ENCODE data around the gene STYK1.
A peak's percentile ranks its signal among the peaks of the same experiment; 100 is the strongest.

Gene STYK1, protein sequence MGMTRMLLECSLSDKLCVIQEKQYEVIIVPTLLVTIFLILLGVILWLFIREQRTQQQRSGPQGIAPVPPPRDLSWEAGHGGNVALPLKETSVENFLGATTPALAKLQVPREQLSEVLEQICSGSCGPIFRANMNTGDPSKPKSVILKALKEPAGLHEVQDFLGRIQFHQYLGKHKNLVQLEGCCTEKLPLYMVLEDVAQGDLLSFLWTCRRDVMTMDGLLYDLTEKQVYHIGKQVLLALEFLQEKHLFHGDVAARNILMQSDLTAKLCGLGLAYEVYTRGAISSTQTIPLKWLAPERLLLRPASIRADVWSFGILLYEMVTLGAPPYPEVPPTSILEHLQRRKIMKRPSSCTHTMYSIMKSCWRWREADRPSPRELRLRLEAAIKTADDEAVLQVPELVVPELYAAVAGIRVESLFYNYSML

DNA sequence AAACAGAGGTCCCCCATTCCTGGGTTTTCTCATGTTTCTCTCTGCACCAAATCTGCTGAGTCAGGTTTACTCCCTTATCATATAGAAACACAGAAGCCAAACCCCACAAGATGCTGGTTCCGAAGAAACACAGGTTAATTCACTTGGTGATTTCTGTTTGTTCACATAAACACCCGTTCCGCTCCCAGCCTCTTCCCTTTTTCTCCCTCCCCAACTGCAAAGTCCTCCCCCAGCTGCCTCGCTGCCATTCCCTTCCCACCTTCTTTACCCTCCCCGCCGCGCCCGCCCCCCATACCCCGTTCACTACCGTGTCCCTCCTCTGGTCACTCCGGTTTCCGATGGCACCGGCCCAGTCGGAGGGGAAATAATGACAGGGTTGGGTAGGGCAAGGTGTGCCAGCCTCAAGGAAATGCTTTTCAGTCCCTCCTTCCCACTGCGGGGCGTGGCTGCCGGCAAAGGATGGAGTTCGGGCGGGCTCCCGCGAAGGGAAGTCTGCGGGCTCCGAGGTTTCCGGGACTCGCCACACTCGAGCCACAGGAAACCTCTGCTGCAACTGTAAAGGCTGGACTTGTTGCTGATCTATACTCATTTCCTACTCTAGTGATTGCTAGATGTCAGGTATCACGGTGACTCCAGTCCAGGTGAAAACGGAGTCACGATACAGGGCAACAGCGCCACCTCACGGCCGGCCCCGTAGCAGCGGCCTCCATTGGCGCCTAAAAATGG, at the start of gene STYK1:
Gene STYK1 (minus strand): TSS at position 394 of the 726 bp plus-strand sequence. CDS start 39,434 bp downstream, outside the sequence.
- H3K4me3 ChIP-seq (replicated peaks; ENCODE audit: low read depth, low read length) = peak within 1 kb of the TSS; percentile 56
- DNase-seq (ENCODE audit: low read depth) = peak; percentile 28
- TF ChIP-seq, protein P1, sequence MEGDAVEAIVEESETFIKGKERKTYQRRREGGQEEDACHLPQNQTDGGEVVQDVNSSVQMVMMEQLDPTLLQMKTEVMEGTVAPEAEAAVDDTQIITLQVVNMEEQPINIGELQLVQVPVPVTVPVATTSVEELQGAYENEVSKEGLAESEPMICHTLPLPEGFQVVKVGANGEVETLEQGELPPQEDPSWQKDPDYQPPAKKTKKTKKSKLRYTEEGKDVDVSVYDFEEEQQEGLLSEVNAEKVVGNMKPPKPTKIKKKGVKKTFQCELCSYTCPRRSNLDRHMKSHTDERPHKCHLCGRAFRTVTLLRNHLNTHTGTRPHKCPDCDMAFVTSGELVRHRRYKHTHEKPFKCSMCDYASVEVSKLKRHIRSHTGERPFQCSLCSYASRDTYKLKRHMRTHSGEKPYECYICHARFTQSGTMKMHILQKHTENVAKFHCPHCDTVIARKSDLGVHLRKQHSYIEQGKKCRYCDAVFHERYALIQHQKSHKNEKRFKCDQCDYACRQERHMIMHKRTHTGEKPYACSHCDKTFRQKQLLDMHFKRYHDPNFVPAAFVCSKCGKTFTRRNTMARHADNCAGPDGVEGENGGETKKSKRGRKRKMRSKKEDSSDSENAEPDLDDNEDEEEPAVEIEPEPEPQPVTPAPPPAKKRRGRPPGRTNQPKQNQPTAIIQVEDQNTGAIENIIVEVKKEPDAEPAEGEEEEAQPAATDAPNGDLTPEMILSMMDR (IDR thresholded peaks at IDR 0.05; ENCODE audit: low read length, missing control alignments) = peak; percentile 86

DNA sequence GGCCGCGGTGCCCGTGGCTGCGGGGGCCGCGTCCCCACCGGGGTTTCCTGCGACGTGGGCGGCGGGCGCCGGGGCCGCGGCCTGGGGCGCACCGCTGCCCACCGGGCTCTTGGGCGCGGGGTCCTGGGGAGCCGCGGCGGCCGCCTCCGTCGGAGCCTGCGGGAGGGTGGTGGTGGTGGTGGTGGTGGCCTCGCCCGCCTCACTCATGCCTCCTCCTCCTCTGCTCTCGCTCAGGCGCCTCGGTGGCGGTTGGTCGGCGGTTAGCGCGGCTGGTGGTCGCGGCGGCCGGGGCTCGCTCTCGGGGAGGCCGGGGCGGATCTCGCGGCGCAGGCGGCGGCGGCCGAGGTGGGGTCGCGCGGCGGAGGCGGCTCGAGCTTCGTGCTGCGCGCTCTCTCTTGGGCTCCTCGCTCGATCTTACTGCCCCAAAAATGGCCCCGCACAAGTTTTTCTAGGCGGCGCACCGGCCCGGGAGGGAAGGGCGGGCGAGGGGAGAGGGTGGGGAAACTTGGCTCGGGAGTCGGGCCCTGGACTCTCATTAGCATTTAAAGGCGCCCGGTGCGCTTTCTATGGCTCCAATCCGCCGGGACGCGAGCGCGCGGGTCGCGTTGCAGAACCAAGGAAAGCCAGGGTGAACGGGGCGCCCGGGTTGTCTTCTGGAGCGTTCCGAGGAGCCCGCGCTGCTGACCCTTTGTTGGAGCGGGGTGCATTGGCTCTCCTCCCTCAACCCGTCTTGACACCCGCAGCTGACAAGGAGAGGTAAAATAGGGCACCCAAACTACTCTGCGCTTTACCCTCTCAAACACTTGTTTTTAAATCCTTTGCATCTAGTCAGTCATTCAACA, 49.3 kb upstream of the STYK1 start, which contains the start of gene YBX3:
Gene YBX3 (minus strand): TSS at position 419 of the 842 bp plus-strand sequence. CDS start 212 bp downstream, at position 207.
- H3K4me3 ChIP-seq (replicated peaks; ENCODE audit: low read depth, low read length) = peak within 1 kb of the TSS; percentile 92
- TF ChIP-seq, protein P1 (IDR thresholded peaks at IDR 0.05; ENCODE audit: low read length, missing control alignments) = no peak
- DNase-seq (ENCODE audit: low read depth) = peak; percentile 90

DNA sequence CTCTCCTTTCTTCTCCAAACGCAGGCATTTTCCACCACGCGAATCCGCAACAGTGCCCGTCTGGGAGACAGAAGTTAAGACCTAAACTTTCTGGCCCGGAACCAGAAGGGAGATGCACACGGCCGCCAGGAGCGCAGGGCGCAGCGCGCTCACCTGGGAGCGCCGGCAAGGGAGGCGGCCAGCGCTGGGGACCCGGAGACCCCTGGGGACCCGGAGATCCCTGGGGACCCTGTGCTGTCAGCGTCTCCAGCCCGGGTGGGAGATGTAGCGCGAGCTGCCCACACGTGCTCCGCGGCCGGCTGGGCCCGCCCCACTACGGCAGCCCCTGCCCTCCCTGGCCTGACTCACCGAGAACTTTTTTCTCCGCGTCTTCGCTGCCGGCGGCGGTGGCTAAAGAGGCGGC, 48.7 kb upstream of the STYK1 start:
- TF ChIP-seq, protein P1 (IDR thresholded peaks at IDR 0.05; ENCODE audit: low read length, missing control alignments) = no peak
- peak overlapping the region; percentile 92 for H3K4me3 ChIP-seq (replicated peaks; ENCODE audit: low read depth, low read length)
- DNase-seq (ENCODE audit: low read depth) = peak; percentile 57

DNA sequence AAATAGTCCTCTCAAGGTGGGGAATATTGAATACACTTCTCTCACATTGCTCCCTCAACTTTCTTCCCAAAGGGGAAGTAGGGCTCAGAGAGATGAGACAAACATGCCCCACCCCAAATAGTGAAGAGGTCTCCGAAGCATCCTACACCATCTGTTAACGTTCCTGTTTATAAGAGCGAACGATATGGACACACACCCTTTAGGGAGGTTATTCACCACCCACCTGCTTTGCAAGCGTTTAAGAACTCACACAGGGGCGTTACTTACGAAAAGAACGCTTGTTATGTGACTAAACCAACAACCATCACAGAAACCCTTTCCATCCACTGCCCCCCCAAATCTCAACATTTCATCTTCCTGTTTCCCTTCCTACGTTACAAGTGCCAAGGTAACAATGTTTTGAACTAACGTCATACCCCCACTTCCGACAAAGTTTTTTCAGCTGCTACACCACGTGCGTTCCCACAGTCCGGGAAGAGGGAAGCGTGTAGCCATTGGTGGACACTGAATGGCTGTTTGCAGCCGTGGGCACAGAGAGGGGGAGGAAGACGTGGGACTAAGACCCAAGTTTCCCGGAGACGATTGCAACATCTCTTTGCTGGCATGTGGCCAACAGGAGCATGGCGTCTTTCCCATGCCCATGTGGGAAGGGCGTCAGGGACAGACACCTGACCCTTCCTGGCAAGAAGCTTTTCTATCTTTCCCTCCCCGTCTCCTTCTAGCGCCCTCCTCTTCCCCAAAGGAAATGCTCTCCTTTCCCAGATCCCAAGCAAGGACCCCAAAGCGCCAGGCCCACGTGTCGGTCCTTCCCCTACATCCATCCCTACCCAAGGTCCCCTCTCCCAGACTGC, 48.0 kb upstream of the STYK1 start:
- peak; percentile 100 for DNase-seq (ENCODE audit: low read depth)
- H3K4me3 ChIP-seq (replicated peaks; ENCODE audit: low read depth, low read length) = peak overlapping the region; percentile 92

DNA sequence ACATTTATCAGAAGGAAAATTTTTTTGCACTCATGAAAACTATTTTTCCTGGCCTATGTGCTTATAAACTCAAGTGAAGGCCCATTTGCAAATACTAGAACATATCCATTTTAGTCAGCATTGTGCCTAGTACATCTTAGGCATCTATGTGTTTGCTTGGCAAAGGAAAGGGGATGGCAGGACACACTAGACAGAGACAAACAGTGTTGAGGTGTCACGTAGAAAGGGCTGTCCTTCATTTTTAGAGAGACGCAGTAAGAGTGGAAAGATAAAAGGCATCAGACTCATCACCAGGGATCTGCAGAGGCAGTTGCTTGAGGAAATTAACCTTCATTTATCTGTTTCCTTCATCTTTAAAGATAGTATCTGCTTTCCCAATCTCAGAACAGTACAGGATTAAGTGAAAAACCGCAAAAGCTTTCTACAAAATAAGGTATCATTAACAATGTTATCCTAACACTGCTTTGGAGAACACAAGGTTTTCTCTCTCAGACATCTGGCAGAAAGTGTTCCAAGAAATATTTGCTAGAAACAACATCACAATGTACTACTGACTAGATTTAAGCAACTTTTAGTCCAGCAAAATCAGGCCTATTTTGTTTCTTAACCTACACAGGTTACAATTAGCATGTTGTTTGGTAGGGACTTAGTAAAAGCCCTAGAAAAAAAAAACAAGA, 47.3 kb upstream of the STYK1 start:
- DNase-seq (ENCODE audit: low read depth) = no peak
- TF ChIP-seq, protein P1 (IDR thresholded peaks at IDR 0.05; ENCODE audit: low read length, missing control alignments) = no peak
- H3K4me3 ChIP-seq (replicated peaks; ENCODE audit: low read depth, low read length) = peak overlapping the region; percentile 92

More for the DNA sequence above, 48.0 kb upstream of the STYK1 start:
- TF ChIP-seq, protein P1 (IDR thresholded peaks at IDR 0.05; ENCODE audit: low read length, missing control alignments) = no peak

All from fibroblast of pulmonary artery (primary cell).